ENCODE results near the gene CHD3.

Gene CHD3

DNA sequence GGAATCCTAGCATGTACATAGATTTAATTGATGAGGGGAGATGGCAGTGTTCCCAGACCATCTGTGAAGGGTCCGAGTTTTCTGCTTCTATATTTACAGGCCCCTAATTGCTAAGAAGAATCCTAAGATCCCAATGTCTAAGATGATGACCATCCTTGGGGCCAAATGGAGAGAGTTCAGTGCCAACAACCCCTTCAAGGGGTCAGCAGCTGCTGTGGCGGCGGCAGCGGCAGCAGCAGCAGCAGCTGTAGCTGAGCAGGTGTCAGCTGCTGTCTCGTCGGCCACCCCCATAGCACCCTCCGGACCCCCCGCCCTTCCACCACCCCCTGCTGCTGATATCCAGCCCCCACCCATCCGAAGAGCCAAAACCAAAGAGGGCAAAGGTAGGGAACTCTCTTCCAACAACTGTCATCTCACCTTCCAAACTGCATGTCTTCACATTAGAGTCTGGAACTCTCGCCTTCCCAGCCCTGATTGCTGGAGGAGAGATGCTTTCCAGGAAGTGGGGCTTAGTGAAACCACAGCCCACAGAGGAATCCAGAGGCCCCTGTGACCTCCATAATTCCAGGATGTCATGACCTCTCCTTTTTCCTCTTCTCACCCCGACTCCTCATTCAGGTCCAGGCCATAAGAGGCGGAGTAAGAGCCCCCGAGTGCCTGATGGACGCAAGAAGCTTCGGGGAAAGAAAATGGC is 4.7 kb downstream of the CHD3 start:
- no peak for DNase-seq (ENCODE audit: low read depth in 3 of 3, low spot score in 1 of 3)

DNA sequence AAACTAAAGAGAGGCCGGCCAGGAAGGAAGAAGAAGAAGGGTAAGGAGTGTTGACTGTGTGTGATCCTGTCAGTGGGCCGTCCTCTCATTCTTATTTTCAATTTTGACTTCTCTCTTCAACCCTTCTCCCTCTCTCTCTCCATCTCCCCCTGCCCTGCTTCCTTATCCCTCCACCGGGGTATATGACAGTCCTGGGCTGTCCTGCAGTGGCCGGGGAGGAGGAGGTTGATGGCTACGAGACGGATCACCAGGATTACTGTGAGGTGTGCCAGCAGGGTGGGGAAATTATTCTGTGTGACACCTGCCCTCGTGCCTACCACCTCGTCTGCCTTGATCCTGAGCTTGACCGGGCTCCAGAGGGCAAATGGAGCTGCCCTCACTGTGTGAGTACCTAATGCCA is 5.6 kb downstream of the CHD3 start:
- no peak for DNase-seq (ENCODE audit: low read depth in 3 of 3, low spot score in 1 of 3)

GRCh38 chr17:7894866-7895265 is 6.3 kb downstream of the CHD3 start:
- DNase-seq (ENCODE audit: low read depth in 3 of 3, low spot score in 1 of 3): no peak

DNA sequence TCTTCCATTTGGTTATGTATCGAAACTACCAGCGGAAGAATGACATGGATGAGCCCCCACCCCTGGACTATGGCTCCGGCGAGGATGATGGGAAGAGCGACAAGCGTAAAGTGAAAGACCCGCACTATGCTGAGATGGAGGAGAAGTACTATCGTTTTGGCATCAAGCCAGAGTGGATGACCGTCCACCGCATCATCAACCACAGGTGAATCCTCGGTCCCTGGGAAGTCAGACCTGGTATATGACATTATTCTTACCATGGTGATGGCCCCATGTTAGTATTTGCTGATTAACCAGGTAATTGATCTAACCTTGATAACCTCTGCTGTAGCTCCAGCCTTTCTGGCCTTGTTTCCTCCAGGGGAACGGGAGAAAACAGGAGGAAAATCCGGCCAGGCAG is 8.5 kb downstream of the CHD3 start:
- no peak for DNase-seq (ENCODE audit: low read depth in 3 of 3, low spot score in 1 of 3)

- no peak for DNase-seq (ENCODE audit: low read depth in 3 of 3, low spot score in 1 of 3)
These were observed 9.2 kb downstream of the CHD3 start for GRCh38 chr17:7897773-7898172.

- no peak for DNase-seq (ENCODE audit: low read depth in 3 of 3, low spot score in 1 of 3)
These were observed 14.8 kb downstream of the CHD3 start for GRCh38 chr17:7903154-7904103.

DNA sequence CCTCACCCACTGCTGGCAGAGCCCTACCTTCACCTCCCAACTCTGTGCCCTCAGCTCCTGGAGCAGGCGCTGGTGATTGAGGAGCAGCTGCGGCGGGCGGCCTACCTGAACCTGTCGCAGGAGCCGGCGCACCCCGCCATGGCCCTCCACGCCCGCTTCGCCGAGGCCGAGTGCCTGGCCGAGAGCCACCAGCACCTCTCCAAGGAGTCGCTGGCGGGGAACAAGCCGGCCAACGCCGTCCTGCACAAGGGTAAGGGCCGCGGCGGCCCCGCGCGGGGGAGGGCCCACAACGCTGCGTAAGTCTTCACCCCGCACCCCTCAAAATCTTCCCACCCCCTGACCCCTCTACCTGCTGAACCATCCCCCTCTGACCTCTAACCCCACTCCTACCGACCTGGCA is 20.5 kb downstream of the CHD3 start:
- DNase-seq (ENCODE audit: low read depth in 3 of 3, low spot score in 1 of 3): no peak

GRCh38 chr17:7910281-7910680 is 21.7 kb downstream of the CHD3 start:
- DNase-seq (ENCODE audit: low read depth in 3 of 3, low spot score in 1 of 3): no peak

- no peak for DNase-seq (ENCODE audit: low read depth in 3 of 3, low spot score in 1 of 3)
These were observed 22.1 kb downstream of the CHD3 start for GRCh38 chr17:7910711-7911110.

- no peak for DNase-seq (ENCODE audit: low read depth in 3 of 3, low spot score in 1 of 3)
These were observed 22.5 kb downstream of the CHD3 start for GRCh38 chr17:7911116-7911515.

GRCh38 chr17:7912927-7913524 is 24.4 kb downstream of the CHD3 start:
- no peak for DNase-seq (ENCODE audit: low read depth in 3 of 3, low spot score in 1 of 3)

DNA sequence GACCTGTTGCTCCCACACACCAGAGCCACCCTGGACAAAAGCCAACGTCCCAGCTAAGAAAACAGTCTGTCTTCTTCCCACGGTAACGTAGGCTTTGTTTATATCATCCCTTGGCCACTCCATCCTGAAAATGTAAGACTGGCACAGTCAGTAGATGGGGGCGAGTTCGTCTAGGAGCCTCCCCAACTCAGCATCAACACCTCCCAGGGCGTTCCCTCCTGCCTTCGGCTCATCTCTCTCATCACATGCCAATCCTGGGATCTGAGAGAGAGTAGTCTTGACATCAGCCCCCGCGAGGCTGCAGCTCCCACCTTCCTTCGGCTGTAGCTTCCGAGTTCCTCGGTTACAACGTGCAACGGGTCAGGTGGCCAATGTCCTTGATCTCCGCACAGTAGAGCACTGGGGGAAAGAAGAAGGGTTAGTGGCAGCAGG is 26.6 kb downstream of the CHD3 start:
- no peak for DNase-seq (ENCODE audit: low read depth in 3 of 3, low spot score in 1 of 3)

GRCh38 chr17:7915611-7916384 is 27.2 kb downstream of the CHD3 start, which contains the start of gene RNF227:
TSS of gene RNF227 (minus strand) at chr17:7916289. CDS start at chr17:7916195, 94 bp downstream.
- DNase-seq (ENCODE audit: low read depth in 3 of 3, low spot score in 1 of 3): peak; percentile 54 to 76 (median 63)

DNA sequence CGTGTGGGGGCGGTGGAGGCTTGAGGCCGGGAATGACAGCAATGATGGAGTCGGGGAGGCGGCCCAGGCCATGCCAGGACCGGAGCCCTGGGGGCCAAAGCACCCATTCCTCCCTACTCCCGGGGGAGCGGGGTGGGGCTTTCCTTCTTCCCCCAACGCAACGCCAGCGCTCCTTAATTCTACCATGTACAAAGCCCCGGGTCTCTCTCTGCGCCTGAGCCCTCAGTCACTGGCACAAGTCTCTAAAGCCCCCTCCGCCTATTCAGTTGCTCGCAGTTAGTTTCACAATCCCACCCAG is 27.7 kb downstream of the CHD3 start:
- no peak for DNase-seq (ENCODE audit: low read depth in 3 of 3, low spot score in 1 of 3)

GRCh38 chr17:7916808-7917207 is 28.2 kb downstream of the CHD3 start:
- DNase-seq (ENCODE audit: low read depth in 3 of 3, low spot score in 1 of 3): no peak

GRCh38 chr17:7922269-7922844 is 33.8 kb downstream of the CHD3 start:
- DNase-seq (ENCODE audit: low read depth in 3 of 3, low spot score in 1 of 3): no peak

- DNase-seq (ENCODE audit: low read depth in 3 of 3, low spot score in 1 of 3): peak; percentile 60 to 73 (median 64)
These were observed 34.4 kb downstream of the CHD3 start for GRCh38 chr17:7922845-7923628.

GRCh38 chr17:7927596-7927995 is 39.0 kb downstream of the CHD3 start:
- DNase-seq (ENCODE audit: low read depth in 3 of 3, low spot score in 1 of 3): no peak

DNA sequence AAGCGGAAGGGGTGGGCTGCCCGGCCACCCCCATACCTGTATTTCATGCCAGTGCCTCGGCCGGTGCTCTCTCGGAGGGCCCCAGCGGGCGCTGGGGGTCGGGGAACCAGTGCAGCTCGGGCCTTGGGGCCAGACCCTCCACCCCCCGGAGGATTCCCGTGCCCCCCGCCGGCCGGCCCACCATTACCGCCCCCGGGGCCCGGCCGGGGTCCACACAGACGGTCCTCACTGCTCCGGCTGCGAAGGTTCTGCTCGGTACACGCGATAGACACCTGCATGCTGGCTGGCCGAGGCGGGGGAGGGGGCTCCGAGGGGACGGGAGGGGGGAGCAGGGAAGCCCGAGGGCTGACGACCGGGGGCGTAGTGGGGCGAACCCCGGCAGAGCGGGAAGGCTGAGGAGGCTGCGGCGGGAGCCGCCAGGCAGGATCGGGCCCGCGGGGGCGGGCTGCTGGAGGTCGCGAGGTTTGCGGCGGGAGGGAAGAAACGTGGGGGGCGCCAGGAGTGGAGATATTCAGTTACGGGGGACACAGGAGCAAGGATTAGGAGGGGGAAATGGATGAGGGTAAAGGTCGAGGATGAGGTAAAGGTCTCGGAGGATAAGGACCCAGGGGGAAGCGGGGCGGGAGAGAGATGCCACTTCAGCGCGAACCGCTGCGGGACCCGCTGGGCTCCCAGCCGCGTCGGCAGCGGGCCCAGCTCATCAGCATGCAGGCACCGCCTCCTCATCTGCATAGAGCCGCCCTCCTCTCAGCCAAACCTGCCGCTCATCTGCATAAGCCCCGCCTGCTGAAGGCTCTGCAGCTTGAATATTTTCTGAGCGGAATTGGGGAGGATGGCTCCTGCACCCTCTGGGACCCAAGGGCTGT is 40.8 kb downstream of the CHD3 start, which contains the start of gene KCNAB3:
Gene KCNAB3 (minus strand): TSS at position 699 of the 866 bp plus-strand sequence. CDS start 421 bp downstream, at position 278.
- peak in 1 of 3 donors; percentile 33 for DNase-seq (ENCODE audit: low read depth in 3 of 3, low spot score in 1 of 3)
